OCI-LY3 (cell line): ENCODE measurements around the gene MAGEB3.

ENCODE experiments used
- H2AFZ ChIP-seq: fragments of 200-600, 300-600 bp; shearing (Covaris generic); 2 replicates; pipeline ENCODE4 v1.6.0; 2014; ENCODE audit warnings: antibody characterized with exemption, low read depth, low read length
- H3K27ac ChIP-seq: fragments of 200-600, 300-600 bp; sonication (generic); 2 replicates; pipeline ENCODE4 v1.5.1; 2014; ENCODE audit warnings: mild to moderate bottlenecking, low read length, moderate library complexity, mixed read lengths
- H3K27me3 ChIP-seq: fragments of 200-600, 300-600 bp; sonication (generic); 2 replicates; pipeline ENCODE4 v1.6.1; 2014; ENCODE audit warnings: low read depth, low read length, mixed read lengths
- H3K36me3 ChIP-seq: fragments of 200-600, 300-600 bp; sonication (generic); replicated peaks from 2 replicates; pipeline ENCODE3; 2014; ENCODE audit warnings: low read depth, low read length, mixed read lengths
- H3K4me1 ChIP-seq: fragments of 300-600, 200-600 bp; sonication (generic); 2 replicates; pipeline ENCODE4 v1.6.1; 2014; ENCODE audit warnings: low read length, mixed read lengths
- H3K4me2 ChIP-seq: fragments of 200-600, 300-600 bp; sonication (generic); 2 replicates; pipeline ENCODE4 v1.6.1; 2014; ENCODE audit warnings: low read length, mixed read lengths
- H3K4me3 ChIP-seq: fragments of 300-600, 200-600 bp; sonication (generic); 2 replicates; pipeline ENCODE4 v1.5.1; 2014; ENCODE audit warnings: antibody characterized with exemption, mild to moderate bottlenecking, low read length, moderate library complexity
- H3K79me2 ChIP-seq: fragments of 300-600, 200-600 bp; shearing (Covaris generic); 2 replicates; pipeline ENCODE4 v1.6.1; 2014; ENCODE audit warnings: mild to moderate bottlenecking, low read length, mixed read lengths
- H3K9ac ChIP-seq: fragments of 300-600, 200-600 bp; shearing (Covaris generic); 2 replicates; pipeline ENCODE4 v1.6.0; 2014; ENCODE audit warnings: mild to moderate bottlenecking, low read length, moderate library complexity
- H3K9me3 ChIP-seq: fragments of 200-600, 300-600 bp; shearing (Covaris generic); 2 replicates; pipeline ENCODE4 v1.6.1; 2014; ENCODE audit warnings: low read length, mixed read lengths; ENCODE audit not compliant: insufficient read depth
- H4K20me1 ChIP-seq: fragments of 200-600, 300-600 bp; sonication (generic); 2 replicates; pipeline ENCODE4 v1.6.1; 2016; ENCODE audit warnings: low read length, mixed read lengths; ENCODE audit not compliant: insufficient read depth
- EZH2phosphoT487 ChIP-seq: fragments of 200-600 bp; shearing (Covaris generic); IDR thresholded peaks from 2 replicates; pipeline ENCODE4 v1.6.1; 2018; ENCODE audit warnings: antibody characterized with exemption, mixed run types, low read depth
- TF ChIP-seq, protein P1 (sequence below): fragments of 200-600, 300-600 bp; sonication (generic); IDR thresholded peaks from 2 replicates; pipeline ENCODE4 v1.5.1; 2014; ENCODE audit warnings: antibody characterized with exemption, low read length, low read depth

MAGEB3 gene

GRCh38 chrX:30283456-30284200 lies 53.2 kb downstream of the MAGEB3 start:
- Histone ChIP-seq H2AFZ (no peak overlapping the region), H3K27me3 (no peaks in the 10 kb centered on the region), H3K27ac (no peak overlapping the region), H3K9ac (no peak overlapping the region), H3K36me3 (no peaks in the 10 kb centered on the region), H3K4me1 (no peaks in the 10 kb centered on the region), H3K9me3 (no peaks in the 10 kb centered on the region), H4K20me1 (no peaks in the 10 kb centered on the region), H3K79me2 (no peaks in the 10 kb centered on the region), H3K4me2 (no peak overlapping the region), H3K4me3 (no peak overlapping the region)
- no peak for TF ChIP-seq EZH2phosphoT487
- TF ChIP-seq, protein P1, sequence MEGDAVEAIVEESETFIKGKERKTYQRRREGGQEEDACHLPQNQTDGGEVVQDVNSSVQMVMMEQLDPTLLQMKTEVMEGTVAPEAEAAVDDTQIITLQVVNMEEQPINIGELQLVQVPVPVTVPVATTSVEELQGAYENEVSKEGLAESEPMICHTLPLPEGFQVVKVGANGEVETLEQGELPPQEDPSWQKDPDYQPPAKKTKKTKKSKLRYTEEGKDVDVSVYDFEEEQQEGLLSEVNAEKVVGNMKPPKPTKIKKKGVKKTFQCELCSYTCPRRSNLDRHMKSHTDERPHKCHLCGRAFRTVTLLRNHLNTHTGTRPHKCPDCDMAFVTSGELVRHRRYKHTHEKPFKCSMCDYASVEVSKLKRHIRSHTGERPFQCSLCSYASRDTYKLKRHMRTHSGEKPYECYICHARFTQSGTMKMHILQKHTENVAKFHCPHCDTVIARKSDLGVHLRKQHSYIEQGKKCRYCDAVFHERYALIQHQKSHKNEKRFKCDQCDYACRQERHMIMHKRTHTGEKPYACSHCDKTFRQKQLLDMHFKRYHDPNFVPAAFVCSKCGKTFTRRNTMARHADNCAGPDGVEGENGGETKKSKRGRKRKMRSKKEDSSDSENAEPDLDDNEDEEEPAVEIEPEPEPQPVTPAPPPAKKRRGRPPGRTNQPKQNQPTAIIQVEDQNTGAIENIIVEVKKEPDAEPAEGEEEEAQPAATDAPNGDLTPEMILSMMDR: no peak
